SK-N-MC (cell line): ENCODE data around the gene NRG4.

Experiments used
- EZH2 ChIP-seq: fragments of 200-600 bp; sonication (generic); IDR thresholded peaks from one replicate; pipeline ENCODE4 v1.6.1; 2017; ENCODE audit warnings: antibody characterized with exemption
- POLR2AphosphoS5 ChIP-seq: IDR thresholded peaks from 2 replicates; pipeline ENCODE4 v1.6.1; 2012; ENCODE audit warnings: mild to moderate bottlenecking, low read depth, low read length, borderline replicate concordance

DNA sequence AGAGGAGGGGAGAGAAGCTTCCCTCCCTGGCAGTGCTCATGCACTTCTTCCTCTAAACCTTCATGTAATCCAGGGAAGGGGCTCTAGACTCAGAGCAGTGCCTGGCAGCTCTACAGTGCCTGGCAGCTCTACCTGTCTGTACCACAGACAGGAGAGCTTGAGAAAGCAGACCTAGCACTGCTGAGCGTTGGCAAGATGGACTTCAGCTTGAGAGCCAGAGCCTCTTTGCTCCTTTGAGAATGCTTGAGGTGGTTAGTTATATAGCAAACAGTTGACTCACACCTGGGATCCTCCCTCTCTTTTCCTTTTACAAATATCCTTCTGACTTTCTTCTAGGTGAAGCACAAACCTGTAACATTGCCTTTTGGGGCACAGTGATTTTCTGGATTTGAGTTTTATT lies 87.6 kb downstream of the NRG4 start:
- TF ChIP-seq EZH2 = no peak
- no peak for TF ChIP-seq POLR2AphosphoS5
